ENCODE measurements around the gene MAGI2.

The MAGI2 gene

GRCh38 chr7:78873117-78873516, 580.4 kb downstream of the MAGI2 start:
- no peak for TF ChIP-seq CTCF (IDR thresholded peaks at IDR 0.05; ENCODE audit: insufficient read depth, missing control alignments)
- DNase-seq (ENCODE audit: insufficient read length, low spot score) (no peak), FAIRE-seq (no peak)

GRCh38 chr7:78864339-78864738, 589.1 kb downstream of the MAGI2 start:
- FAIRE-seq: no peak

GRCh38 chr7:78863281-78863680, 590.2 kb downstream of the MAGI2 start:
- FAIRE-seq (no peak), DNase-seq (ENCODE audit: insufficient read length, low spot score) (no peak)
- TF ChIP-seq CTCF (IDR thresholded peaks at IDR 0.05; ENCODE audit: insufficient read depth, missing control alignments): no peak

More at GRCh38 chr7:78864339-78864738, 589.1 kb downstream of the MAGI2 start:
- no peak for TF ChIP-seq CTCF (IDR thresholded peaks at IDR 0.05; ENCODE audit: insufficient read depth, missing control alignments)
- DNase-seq (ENCODE audit: insufficient read length, low spot score): no peak

- TF ChIP-seq CTCF (IDR thresholded peaks at IDR 0.05; ENCODE audit: insufficient read depth, missing control alignments): no peak
- DNase-seq (ENCODE audit: insufficient read length, low spot score) (no peak), FAIRE-seq (no peak)
Observed at GRCh38 chr7:78862411-78862900, 591.0 kb downstream of the MAGI2 start.

GRCh38 chr7:78852951-78853350, 600.5 kb downstream of the MAGI2 start:
- DNase-seq (ENCODE audit: insufficient read length, low spot score) (no peak), FAIRE-seq (no peak)
- no peak for TF ChIP-seq CTCF (IDR thresholded peaks at IDR 0.05; ENCODE audit: insufficient read depth, missing control alignments)

GRCh38 chr7:78850093-78850740, 603.2 kb downstream of the MAGI2 start:
- no peak for FAIRE-seq
- TF ChIP-seq CTCF (IDR thresholded peaks at IDR 0.05; ENCODE audit: insufficient read depth, missing control alignments): no peak
- DNase-seq (ENCODE audit: insufficient read length, low spot score): no peak

GRCh38 chr7:78845155-78845554, 608.3 kb downstream of the MAGI2 start:
- TF ChIP-seq CTCF (IDR thresholded peaks at IDR 0.05; ENCODE audit: insufficient read depth, missing control alignments): no peak
- FAIRE-seq (no peak), DNase-seq (ENCODE audit: insufficient read length, low spot score) (no peak)

Measured in D721Med (cell line).